Smooth muscle cell (in vitro differentiated cells): ENCODE data around the gene LRRC2. TPM values are rescaled to one million over a fixed set of nuclear protein-coding genes. Genes with fewer than 3 reads are reported as not detected.

Source experiments
- DNase-seq: peaks from one replicate; lab custom pipeline; 2025; ENCODE audit not compliant: unreplicated experiment; lab: John Stamatoyannopoulos, UW
- H2AFZ ChIP-seq: fragments of 200-600 bp; sonication (generic); 2 replicates; pipeline ENCODE4 v1.6.0; 2016; ENCODE audit warnings: antibody characterized with exemption, low read depth, mild to moderate bottlenecking
- H3F3A ChIP-seq: fragments of 200-600 bp; sonication (generic); 2 replicates; pipeline ENCODE4 v1.6.0; 2017; ENCODE audit warnings: antibody characterized with exemption, low read depth
- H3K27ac ChIP-seq: fragments of 200-600 bp; sonication (generic); 2 replicates; pipeline ENCODE4 v1.5.1; 2016; ENCODE audit warnings: low read depth, mild to moderate bottlenecking
- H3K27me3 ChIP-seq: fragments of 200-600 bp; sonication (generic); 2 replicates; pipeline ENCODE4 v1.6.1; 2016; ENCODE audit warnings: low read depth, mild to moderate bottlenecking
- H3K36me3 ChIP-seq: fragments of 200-600 bp; sonication (generic); 2 replicates; pipeline ENCODE4 v1.5.1; 2016; ENCODE audit warnings: low read depth
- H3K4me1 ChIP-seq: fragments of 200-600 bp; sonication (generic); 2 replicates; pipeline ENCODE4 v1.5.1; 2016; ENCODE audit warnings: low read depth
- H3K4me2 ChIP-seq: fragments of 200-600 bp; sonication (generic); 2 replicates; pipeline ENCODE4 v1.6.0; 2016; ENCODE audit warnings: mild to moderate bottlenecking
- H3K4me3 ChIP-seq: fragments of 200-600 bp; sonication (generic); 2 replicates; pipeline ENCODE4 v1.5.1; 2016; ENCODE audit warnings: mild to moderate bottlenecking
- H3K79me2 ChIP-seq: fragments of 200-600 bp; sonication (generic); 2 replicates; pipeline ENCODE4 v1.6.0; 2016; ENCODE audit warnings: low read depth, mild to moderate bottlenecking
- H3K9ac ChIP-seq: fragments of 200-600 bp; sonication (generic); 2 replicates; pipeline ENCODE4 v1.6.0; 2016; ENCODE audit warnings: low read depth
- H3K9me3 ChIP-seq: fragments of 200-600 bp; sonication (generic); replicated peaks from 2 replicates; pipeline ENCODE4 v1.5.1; 2016; ENCODE audit warnings: low read depth
- H4K20me1 ChIP-seq: fragments of 200-600 bp; sonication (generic); 2 replicates; pipeline ENCODE4 v1.6.0; 2016; ENCODE audit warnings: low read depth
- WGBS: methylation state at CpG from one replicate; pipeline ENCODE4 v1.1.7; 2016; ENCODE audit warnings: low lambda C conversion rate; 5-methylcytosine and 5-hydroxymethylcytosine counted together
- polyA plus RNA-seq: library from polyadenylated mRNA; unstranded; fragments of >200 nt; fragmentation: Nextera tagmentation; extraction: Ambion mirVana; gene quantifications from 2 replicates; pipeline ENCODE4 v1.2.1, GENCODE V29; 2016
- total RNA-seq: library from RNA; depleted of rRNA; stranded (reverse); fragments of >200 nt; gene quantifications from 2 replicates; pipeline ENCODE4 v1.2.3, GENCODE V29; 2014
- TF ChIP-seq, protein P1 (sequence below): fragments of 200-600 bp; sonication (generic); IDR thresholded peaks from 2 replicates; pipeline ENCODE4 v1.5.1; 2017; ENCODE audit warnings: borderline replicate concordance, mild to moderate bottlenecking, antibody characterized with exemption; ENCODE audit not compliant: insufficient read depth, poor library complexity, severe bottlenecking

Gene LRRC2
- total and polyA plus RNA-seq, 2 experiments from 2014 or later, result 2.0 to 2.7 TPM

DNA sequence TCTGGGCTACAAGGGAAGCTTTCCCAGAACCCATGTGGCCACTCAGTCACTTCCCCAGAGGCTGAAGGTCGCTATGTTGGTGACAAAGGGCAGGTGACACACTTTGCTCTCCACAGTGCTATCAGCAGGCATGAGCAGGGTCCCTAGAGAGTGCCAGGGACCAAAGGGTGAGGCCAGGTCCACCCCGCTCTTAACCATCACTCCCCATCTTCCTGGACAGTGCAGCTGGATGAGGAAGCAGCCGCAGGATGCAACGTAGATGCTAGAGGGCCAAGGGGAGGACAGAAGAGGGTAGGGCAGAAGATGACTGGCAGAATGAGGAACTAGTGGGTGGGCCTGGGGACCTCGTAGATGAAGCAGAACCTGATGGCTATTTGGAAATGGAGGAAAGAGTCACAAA lies 87.8 kb downstream of the LRRC2 start:
- WGBS, result 94% methylated on average over 5 of the region's 5 CpGs
- Histone ChIP-seq H3K79me2 (no peaks in the 10 kb centered on the region), H3K36me3 (no peaks in the 10 kb centered on the region), H3K4me1 (no peaks in the 10 kb centered on the region), H3K4me3 (no peak overlapping the region), H3K27ac (no peak overlapping the region), H3K4me2 (no peak overlapping the region), H3K9ac (no peak overlapping the region), H3F3A (no peaks in the 10 kb centered on the region), H3K27me3 (no peaks in the 10 kb centered on the region), H2AFZ (no peak overlapping the region), H4K20me1 (no peaks in the 10 kb centered on the region), H3K9me3 (no peaks in the 10 kb centered on the region)
- no peak for DNase-seq
- TF ChIP-seq, protein P1, sequence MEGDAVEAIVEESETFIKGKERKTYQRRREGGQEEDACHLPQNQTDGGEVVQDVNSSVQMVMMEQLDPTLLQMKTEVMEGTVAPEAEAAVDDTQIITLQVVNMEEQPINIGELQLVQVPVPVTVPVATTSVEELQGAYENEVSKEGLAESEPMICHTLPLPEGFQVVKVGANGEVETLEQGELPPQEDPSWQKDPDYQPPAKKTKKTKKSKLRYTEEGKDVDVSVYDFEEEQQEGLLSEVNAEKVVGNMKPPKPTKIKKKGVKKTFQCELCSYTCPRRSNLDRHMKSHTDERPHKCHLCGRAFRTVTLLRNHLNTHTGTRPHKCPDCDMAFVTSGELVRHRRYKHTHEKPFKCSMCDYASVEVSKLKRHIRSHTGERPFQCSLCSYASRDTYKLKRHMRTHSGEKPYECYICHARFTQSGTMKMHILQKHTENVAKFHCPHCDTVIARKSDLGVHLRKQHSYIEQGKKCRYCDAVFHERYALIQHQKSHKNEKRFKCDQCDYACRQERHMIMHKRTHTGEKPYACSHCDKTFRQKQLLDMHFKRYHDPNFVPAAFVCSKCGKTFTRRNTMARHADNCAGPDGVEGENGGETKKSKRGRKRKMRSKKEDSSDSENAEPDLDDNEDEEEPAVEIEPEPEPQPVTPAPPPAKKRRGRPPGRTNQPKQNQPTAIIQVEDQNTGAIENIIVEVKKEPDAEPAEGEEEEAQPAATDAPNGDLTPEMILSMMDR, result no peak

DNA sequence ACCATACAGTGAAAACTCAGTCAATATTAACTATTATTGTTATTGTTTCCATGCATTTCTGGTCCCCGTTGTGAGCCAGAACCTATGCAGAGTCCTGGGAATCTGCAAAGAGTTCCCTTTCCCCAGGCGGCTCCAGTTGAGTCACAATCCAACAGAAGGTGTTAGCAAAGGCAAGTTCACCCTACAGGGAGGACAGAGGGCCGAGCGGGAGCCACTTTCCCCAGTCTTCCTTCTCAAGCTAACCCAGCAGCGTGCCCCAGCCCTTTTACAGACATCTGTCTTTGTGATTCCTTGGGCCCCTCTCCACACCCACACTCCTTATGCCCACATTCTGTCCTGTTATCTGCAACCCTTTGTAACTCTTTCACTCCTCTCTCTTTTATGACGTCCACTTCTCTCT lies 88.3 kb downstream of the LRRC2 start:
- WGBS, result 79% methylated on average over 6 of the region's 6 CpGs
- no peaks in the 10 kb centered on the region for H3K27me3 ChIP-seq
- TF ChIP-seq, protein P1, result no peak
- H3K4me3 ChIP-seq, result no peak overlapping the region
- H4K20me1 ChIP-seq, result no peaks in the 10 kb centered on the region
- no peaks in the 10 kb centered on the region for H3K79me2 ChIP-seq
- H3K36me3 ChIP-seq, result no peaks in the 10 kb centered on the region
- no peak overlapping the region for H3K27ac ChIP-seq
- DNase-seq, result no peak
- no peak overlapping the region for H2AFZ ChIP-seq
- no peaks in the 10 kb centered on the region for H3F3A ChIP-seq
- H3K9ac ChIP-seq, result no peak overlapping the region
- H3K4me2 ChIP-seq, result no peak overlapping the region
- no peaks in the 10 kb centered on the region for H3K4me1 ChIP-seq
- H3K9me3 ChIP-seq, result no peaks in the 10 kb centered on the region

DNA sequence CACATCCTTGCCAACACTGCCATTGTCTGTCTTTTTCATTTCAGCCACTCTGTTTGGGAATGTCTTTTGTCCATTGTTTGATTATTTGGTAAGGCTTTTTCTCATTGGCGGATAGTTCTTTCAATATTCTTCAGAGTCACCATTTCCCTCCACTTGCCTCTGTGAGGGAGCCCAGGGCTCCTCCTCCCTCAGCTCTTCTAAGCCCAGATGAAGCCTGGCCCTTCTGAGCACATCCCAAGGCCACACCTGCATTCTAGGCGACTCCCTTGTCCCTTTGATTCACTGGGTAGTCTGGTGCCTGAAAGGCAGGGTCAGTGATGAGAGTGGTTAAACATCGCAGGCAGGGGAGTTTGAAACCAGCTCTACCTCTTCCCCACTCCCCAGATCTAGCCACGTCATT lies 89.0 kb downstream of the LRRC2 start:
- no peak overlapping the region for H3K4me3 ChIP-seq
- TF ChIP-seq, protein P1, result no peak
- H3K79me2 ChIP-seq, result no peaks in the 10 kb centered on the region
- no peaks in the 10 kb centered on the region for H3K36me3 ChIP-seq
- no peak for DNase-seq
- H3K4me1 ChIP-seq, result no peaks in the 10 kb centered on the region
- no peak overlapping the region for H2AFZ ChIP-seq
- H3F3A ChIP-seq, result no peaks in the 10 kb centered on the region
- H3K4me2 ChIP-seq, result no peak overlapping the region
- H4K20me1 ChIP-seq, result no peaks in the 10 kb centered on the region
- WGBS, result 79% methylated on average over 4 of the region's 4 CpGs
- H3K27me3 ChIP-seq, result peaks cover 3% of the 10 kb centered on the region
- no peak overlapping the region for H3K27ac ChIP-seq
- no peaks in the 10 kb centered on the region for H3K9me3 ChIP-seq
- no peak overlapping the region for H3K9ac ChIP-seq

DNA sequence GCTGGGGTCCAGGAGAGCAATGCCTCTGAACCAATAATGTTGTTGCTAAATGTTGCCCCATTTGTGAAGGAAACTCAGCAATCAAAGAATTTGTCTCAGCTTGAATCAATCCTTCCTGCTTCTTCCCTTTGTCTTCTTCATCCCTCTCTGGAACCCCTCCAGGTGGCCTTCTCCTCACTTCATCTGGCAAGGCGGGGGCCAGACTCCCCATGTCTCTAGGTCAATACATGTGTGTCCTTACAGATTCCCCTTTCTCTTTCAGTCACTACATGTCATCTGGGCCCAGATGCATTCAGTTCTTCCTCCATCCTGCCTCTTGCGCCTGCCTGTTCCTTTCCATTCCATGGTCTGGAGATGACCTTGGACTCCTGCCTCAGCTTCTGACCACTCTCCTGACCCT lies 93.4 kb downstream of the LRRC2 start:
- H3K4me1 ChIP-seq, result no peaks in the 10 kb centered on the region
- H3F3A ChIP-seq, result no peaks in the 10 kb centered on the region
- no peak overlapping the region for H3K27ac ChIP-seq
- TF ChIP-seq, protein P1, result no peak
- no peaks in the 10 kb centered on the region for H4K20me1 ChIP-seq
- H3K79me2 ChIP-seq, result no peaks in the 10 kb centered on the region
- H3K4me3 ChIP-seq, result no peak overlapping the region
- H3K36me3 ChIP-seq, result no peaks in the 10 kb centered on the region
- no peaks in the 10 kb centered on the region for H3K9me3 ChIP-seq
- H3K27me3 ChIP-seq, result peaks cover 3% of the 10 kb centered on the region
- no peak overlapping the region for H3K4me2 ChIP-seq
- no peak overlapping the region for H2AFZ ChIP-seq
- 88% methylated on average over 2 of the region's 2 CpGs for WGBS
- H3K9ac ChIP-seq, result no peak overlapping the region
- no peak for DNase-seq
